ENCODE results near the gene ZNF585A. TPM values are rescaled to one million over a fixed set of nuclear protein-coding genes. Genes with fewer than 3 reads are reported as not detected.
"Not testable (repeated sequence)": the region's sequence is repeated elsewhere in the genome, so short reads cannot be mapped to it uniquely, and the experiment has no call there.

The ZNF585A gene
- total and polyA plus RNA-seq, 2 of the 8 experiments (the other 6 are each of a cell fraction or from before 2014, with no cell fraction given): 4.5 to 8.3 TPM

GRCh38 chr19:37122093-37122492 lies 50.4 kb downstream of the ZNF585A start:
- peaks cover 37 to 46% of the 10 kb centered on the region in 2 experiments for H3K9me3 ChIP-seq (ENCODE audit: insufficient read depth in 2 of 2, low read depth in 1 of 2, low read length in 1 of 2)
- POLR2A ChIA-PET (ENCODE audit: partially characterized antibody); H2AK5ac ChIP-seq (ENCODE audit: low read depth, low read length); H2AFZ ChIP-seq (ENCODE audit: low read length); H4K91ac ChIP-seq (replicated peaks; ENCODE audit: insufficient read length, low read length); H2BK120ac ChIP-seq (replicated peaks; ENCODE audit: low read depth, low read length); FAIRE-seq; H3K27me3 ChIP-seq (replicated peaks in 1 of 4; ENCODE audit: control insufficient read depth in 3 of 4, extremely low read depth in 1 of 4, insufficient read depth in 3 of 4, low read length in 3 of 4); H3K4me1 ChIP-seq (replicated peaks in 1 of 4; ENCODE audit: control insufficient read depth in 3 of 4, insufficient read depth in 4 of 4, low read length in 3 of 4); CTCF ChIA-PET (ENCODE audit: partially characterized antibody); H2BK5ac ChIP-seq (ENCODE audit: low read depth, low read length); H3K9ac ChIP-seq (replicated peaks in 1 of 4; ENCODE audit: extremely low read depth in 1 of 4, low read depth in 3 of 4, low read length in 3 of 4); H2BK15ac ChIP-seq (ENCODE audit: low read length); H3K4ac ChIP-seq (replicated peaks; ENCODE audit: insufficient read length, low read depth, low read length); H4K8ac ChIP-seq (ENCODE audit: extremely low read depth, insufficient read depth, low read length); H4K20me1 ChIP-seq (replicated peaks in 1 of 2; ENCODE audit: control insufficient read depth in 1 of 2, insufficient read depth in 2 of 2, low read length in 2 of 2); DNase-seq (ENCODE audit: low read depth in 1 of 2, low spot score in 2 of 2); H3K56ac ChIP-seq (replicated peaks; ENCODE audit: insufficient read length, low read depth, low read length); H2BK20ac ChIP-seq (ENCODE audit: low read length); H3K4me3 ChIP-seq (ENCODE audit: extremely low read depth in 1 of 4, insufficient read depth in 2 of 4, low read depth in 3 of 4, low read length in 4 of 4); H3K18ac ChIP-seq (ENCODE audit: extremely low read depth, low read length); H3K23ac ChIP-seq (ENCODE audit: insufficient read length); H4K5ac ChIP-seq (ENCODE audit: insufficient read length, low read depth, low read length); H3K14ac ChIP-seq (ENCODE audit: insufficient read length); H3K27ac ChIP-seq (ENCODE audit: low read depth, low read length); H3K36me3 ChIP-seq (ENCODE audit: control insufficient read depth in 2 of 4, insufficient read depth in 4 of 4, low read length in 3 of 4); H3K23me2 ChIP-seq (ENCODE audit: low read depth, low read length); H3K79me1 ChIP-seq (ENCODE audit: low read depth, low read length); H3K79me2 ChIP-seq (ENCODE audit: control insufficient read depth in 1 of 2, insufficient read depth in 2 of 2, low read length in 2 of 2); H2BK12ac ChIP-seq (ENCODE audit: low read depth, low read length); H3K4me2 ChIP-seq (ENCODE audit: insufficient read depth in 1 of 2, low read depth in 2 of 2, low read length in 2 of 2): not testable (repeated sequence)
- 89% methylated on average over 2 of the region's 3 CpGs; no CpG with 5 or more reads in 1 of the 2 experiments for WGBS, 2 experiments (ENCODE audit: extremely low coverage in 1 of 2, insufficient coverage in 1 of 2, insufficient read length in 1 of 2, insufficient replicate concordance in 2 of 2, low coverage in 1 of 2, low lambda C conversion rate in 2 of 2, missing lambda C conversion rate in 1 of 2)

Measured in H1 (cell line).